Nephron (organoid): ENCODE data around the gene SEMA5A.

ENCODE experiments used
- H3K27ac Mint-ChIP-seq, 3 experiments: 2 replicates each; pipeline ENCODE4 v1.8.0; 2020; ENCODE audit warnings: mixed read lengths in 3 of 3, mild to moderate bottlenecking in 2 of 3, moderate library complexity in 1 of 3
- H3K27me3 Mint-ChIP-seq: 2 replicates; pipeline ENCODE4 v1.8.0; 2021; ENCODE audit warnings: low read depth, mild to moderate bottlenecking, moderate library complexity, mixed read lengths
- H3K36me3 Mint-ChIP-seq: 2 replicates; pipeline ENCODE4 v1.8.0; 2020; ENCODE audit warnings: low read depth, mixed read lengths
- H3K4me1 Mint-ChIP-seq: 2 replicates; pipeline ENCODE4 v1.8.0; 2020; ENCODE audit warnings: mixed read lengths
- H3K4me3 Mint-ChIP-seq, 3 experiments: 2 replicates each; pipeline ENCODE4 v1.8.0; 2020; ENCODE audit warnings: mild to moderate bottlenecking in 3 of 3, mixed read lengths in 3 of 3, moderate library complexity in 2 of 3
- H3K9me3 Mint-ChIP-seq: 2 replicates; pipeline ENCODE4 v1.8.0; 2020; ENCODE audit warnings: mixed read lengths
- CTCF ChIP-seq, 3 experiments: fragments of 200-600 bp; sonication (generic); IDR thresholded peaks; one replicate each; pipeline ENCODE4 v1.5.0; 2021; ENCODE audit warnings: antibody characterized with exemption in 3 of 3; ENCODE audit not compliant: unreplicated experiment in 3 of 3

Gene SEMA5A

GRCh38 chr5:9490494-9491097, 55.3 kb downstream of the SEMA5A start:
- Mint-ChIP-seq H3K4me1 (no peaks in the 10 kb centered on the region), H3K27me3 (no peaks in the 10 kb centered on the region), H3K36me3 (peaks cover 5% of the 10 kb centered on the region), H3K4me3 (no peak overlapping the region), H3K27ac (no peak overlapping the region), H3K9me3 (peaks cover under 1% of the 10 kb centered on the region)
- TF ChIP-seq CTCF (IDR thresholded peaks at IDR 0.05; ENCODE audit: unreplicated experiment in 3 of 3), result no peak

- peak overlapping the region; percentile 61 to 71 (median 64) for H3K27ac Mint-ChIP-seq
- peaks cover 20% of the 10 kb centered on the region for H3K36me3 Mint-ChIP-seq
- peaks cover 14% of the 10 kb centered on the region for H3K9me3 Mint-ChIP-seq
- H3K27me3 Mint-ChIP-seq, result no peaks in the 10 kb centered on the region
- H3K4me3 Mint-ChIP-seq, result peak overlapping the region in 2 of 3 experiments; percentile 1 to 15
- no peak for TF ChIP-seq CTCF (IDR thresholded peaks at IDR 0.05; ENCODE audit: unreplicated experiment in 3 of 3)
- peaks cover 5% of the 10 kb centered on the region for H3K4me1 Mint-ChIP-seq
Observed at GRCh38 chr5:9483779-9484178, 62.1 kb downstream of the SEMA5A start.

- Mint-ChIP-seq H3K27ac (peak overlapping the region in 1 of 3 experiments; percentile 71), H3K27me3 (no peaks in the 10 kb centered on the region), H3K4me3 (no peak overlapping the region), H3K36me3 (peaks cover 26% of the 10 kb centered on the region), H3K4me1 (peaks cover 5% of the 10 kb centered on the region), H3K9me3 (peaks cover 18% of the 10 kb centered on the region)
- no peak for TF ChIP-seq CTCF (IDR thresholded peaks at IDR 0.05; ENCODE audit: unreplicated experiment in 3 of 3)
Observed at GRCh38 chr5:9483243-9483642, 62.6 kb downstream of the SEMA5A start.

GRCh38 chr5:9482381-9482780, 63.5 kb downstream of the SEMA5A start:
- Mint-ChIP-seq H3K4me3 (no peak overlapping the region), H3K27ac (no peak overlapping the region), H3K27me3 (no peaks in the 10 kb centered on the region), H3K36me3 (peaks cover 33% of the 10 kb centered on the region), H3K9me3 (peaks cover 21% of the 10 kb centered on the region), H3K4me1 (peaks cover 5% of the 10 kb centered on the region)
- no peak for TF ChIP-seq CTCF (IDR thresholded peaks at IDR 0.05; ENCODE audit: unreplicated experiment in 3 of 3)

GRCh38 chr5:9480499-9480898, 65.4 kb downstream of the SEMA5A start:
- no peak overlapping the region for H3K27ac Mint-ChIP-seq
- peaks cover 25% of the 10 kb centered on the region for H3K9me3 Mint-ChIP-seq
- no peak overlapping the region for H3K4me3 Mint-ChIP-seq
- H3K4me1 Mint-ChIP-seq, result peaks cover 5% of the 10 kb centered on the region
- H3K27me3 Mint-ChIP-seq, result no peaks in the 10 kb centered on the region
- no peak for TF ChIP-seq CTCF (IDR thresholded peaks at IDR 0.05; ENCODE audit: unreplicated experiment in 3 of 3)
- H3K36me3 Mint-ChIP-seq, result peaks cover 32% of the 10 kb centered on the region

GRCh38 chr5:9479990-9480389, 65.9 kb downstream of the SEMA5A start:
- no peaks in the 10 kb centered on the region for H3K27me3 Mint-ChIP-seq
- H3K36me3 Mint-ChIP-seq, result peaks cover 28% of the 10 kb centered on the region
- no peak overlapping the region for H3K4me3 Mint-ChIP-seq
- H3K9me3 Mint-ChIP-seq, result peaks cover 24% of the 10 kb centered on the region
- TF ChIP-seq CTCF (IDR thresholded peaks at IDR 0.05; ENCODE audit: unreplicated experiment in 3 of 3), result no peak
- H3K4me1 Mint-ChIP-seq, result peaks cover 9% of the 10 kb centered on the region
- no peak overlapping the region for H3K27ac Mint-ChIP-seq
